HG03103 (cell line): ENCODE measurements around the gene ST3GAL3.

Experiments used
- ATAC-seq: cut with Tn5 transposase; IDR thresholded peaks from one replicate; pipeline ENCODE4 v1.9.1; 2021; ENCODE audit warnings: low read depth; ENCODE audit not compliant: unreplicated experiment

Gene ST3GAL3

GRCh38 chr1:43902058-43902831 is 194.9 kb downstream of the ST3GAL3 start:
- ATAC-seq: no peak

GRCh38 chr1:43904660-43905551 is 197.6 kb downstream of the ST3GAL3 start:
- no peak for ATAC-seq

GRCh38 chr1:43908226-43908625 is 200.9 kb downstream of the ST3GAL3 start:
- ATAC-seq: no peak

- no peak for ATAC-seq
Measured at GRCh38 chr1:43908858-43909257, 201.5 kb downstream of the ST3GAL3 start.

GRCh38 chr1:43910343-43910742 is 203.0 kb downstream of the ST3GAL3 start:
- no peak for ATAC-seq

- ATAC-seq: no peak
Measured at GRCh38 chr1:43912607-43913006, 205.3 kb downstream of the ST3GAL3 start.

- ATAC-seq: no peak
Measured at GRCh38 chr1:43913051-43913501, 205.7 kb downstream of the ST3GAL3 start.

GRCh38 chr1:43913666-43914360 is 206.5 kb downstream of the ST3GAL3 start:
- ATAC-seq: no peak

- ATAC-seq: no peak
Measured at GRCh38 chr1:43914576-43915525, 207.5 kb downstream of the ST3GAL3 start.

GRCh38 chr1:43919906-43920305 is 212.6 kb downstream of the ST3GAL3 start:
- no peak for ATAC-seq

GRCh38 chr1:43921022-43921421 is 213.7 kb downstream of the ST3GAL3 start:
- ATAC-seq: no peak

GRCh38 chr1:43924516-43924915 is 217.2 kb downstream of the ST3GAL3 start:
- no peak for ATAC-seq

GRCh38 chr1:43925846-43926245 is 218.5 kb downstream of the ST3GAL3 start:
- ATAC-seq: no peak

GRCh38 chr1:43930168-43930948 is 223.0 kb downstream of the ST3GAL3 start:
- no peak for ATAC-seq

- ATAC-seq: no peak
Measured at GRCh38 chr1:43930949-43931275, 223.6 kb downstream of the ST3GAL3 start.

GRCh38 chr1:43931711-43932660 is 224.7 kb downstream of the ST3GAL3 start:
- ATAC-seq: no peak

GRCh38 chr1:43932786-43933385 is 225.6 kb downstream of the ST3GAL3 start:
- no peak for ATAC-seq
